B cell (primary cell): ENCODE measurements around the gene FSIP1. TPM values are rescaled to one million over a fixed set of nuclear protein-coding genes. Genes with fewer than 3 reads are reported as not detected.

ENCODE experiments used
- ATAC-seq: fragments of 200-7000 bp; cut with Tn5 transposase; one replicate; pipeline ENCODE4 v1.10.0; 2021; ENCODE audit warnings: low read depth, mild to moderate bottlenecking, moderate number of reproducible peaks, moderate library complexity
- CTCF ChIA-PET: fragments of 350-600 bp; sonication (Branson Sonifier 250); formaldehyde crosslinking; loops from one replicate; lab custom pipeline; 2021; ENCODE audit warnings: antibody characterized with exemption, inconsistent platforms; lab: Charles Lee
- POLR2A ChIA-PET: fragments of 350-600 bp; sonication (Branson Sonifier 250); formaldehyde crosslinking; loops from one replicate; lab custom pipeline; 2021; ENCODE audit warnings: antibody characterized with exemption; lab: Charles Lee
- DNase-seq: peaks from one replicate; pipeline ENCODE4 v3.0.0; 2013
- H2AFZ ChIP-seq: 2 replicates; pipeline ENCODE4 v1.6.1; 2012; ENCODE audit warnings: mild to moderate bottlenecking, low read depth, low read length; ENCODE audit not compliant: insufficient read depth, poor library complexity, severe bottlenecking
- H3K27ac ChIP-seq, 2 donors: 1 replicate in 1 of 2; 2 replicates in 1 of 2; pipeline ENCODE4 v1.5.1; 2012 to 2013; ENCODE audit warnings: low read length in 2 of 2, mild to moderate bottlenecking in 2 of 2, moderate library complexity in 1 of 2
- H3K27me3 ChIP-seq, 4 experiments: fragments of 200-600 bp in 1 of 4; sonication (generic) in 1 of 4; replicated peaks in 1 of 4; 1 replicate in 2 of 4; 2 replicates in 2 of 4; pipeline versions ENCODE4 v1.6.1 to v1.7.0; 2013 to 2016; ENCODE audit warnings: low read length in 3 of 4, mild to moderate bottlenecking in 2 of 4, mixed read lengths in 1 of 4, moderate library complexity in 1 of 4; ENCODE audit not compliant: insufficient read depth in 4 of 4, control insufficient read depth in 3 of 4; ENCODE audit errors: control extremely low read depth in 1 of 4
- H3K36me3 ChIP-seq, 2 experiments: replicated peaks in 1 of 2; 1 replicate in 1 of 2; 2 replicates in 1 of 2; pipeline versions ENCODE4 v1.6.1 to v1.7.1; 2013; ENCODE audit warnings: low read length in 1 of 2; ENCODE audit not compliant: insufficient read depth in 2 of 2, control insufficient read depth in 1 of 2; ENCODE audit errors: control extremely low read depth in 1 of 2, extremely low read depth in 1 of 2
- H3K4me1 ChIP-seq, 2 donors: fragments of 200-600 bp in 1 of 2; sonication (generic) in 1 of 2; 1 replicate in 1 of 2; 2 replicates in 1 of 2; pipeline versions ENCODE4 v1.5.1 to v1.6.1; 2013 to 2017; ENCODE audit warnings: low read length in 2 of 2; ENCODE audit not compliant: control insufficient read depth in 2 of 2, insufficient read depth in 2 of 2
- H3K4me2 ChIP-seq: replicated peaks from 2 replicates; pipeline ENCODE3; 2012; ENCODE audit warnings: mild to moderate bottlenecking, low read depth, low read length; ENCODE audit not compliant: poor library complexity, severe bottlenecking
- H3K4me3 ChIP-seq, 5 experiments: fragments of 200-600 bp in 1 of 5; sonication (generic) in 1 of 5; 1 replicate in 3 of 5; 2 replicates in 2 of 5; pipeline versions ENCODE4 v1.5.1 to v1.7.0; 2011 to 2016; ENCODE audit warnings: low read length in 4 of 5, mild to moderate bottlenecking in 4 of 5, low read depth in 2 of 5, control low read depth in 1 of 5, moderate library complexity in 1 of 5; ENCODE audit not compliant: insufficient read depth in 1 of 5; ENCODE audit errors: control extremely low read depth in 1 of 5, extremely low read depth in 1 of 5
- H3K79me2 ChIP-seq: fragments of 200-600 bp; sonication (generic); one replicate; pipeline ENCODE4 v1.6.0; 2016; ENCODE audit warnings: low read length; ENCODE audit not compliant: control insufficient read depth, insufficient read depth
- H3K9ac ChIP-seq: fragments of 200-600 bp; sonication (generic); 2 replicates; pipeline ENCODE4 v1.6.1; 2017; ENCODE audit warnings: mild to moderate bottlenecking, low read length, moderate library complexity
- H3K9me3 ChIP-seq, 3 donors: one replicate each; pipeline versions ENCODE4 v1.6.1 to v1.7.1; 2013; ENCODE audit warnings: low read length in 2 of 3; ENCODE audit not compliant: control insufficient read depth in 2 of 3, insufficient read depth in 1 of 3; ENCODE audit errors: control extremely low read depth in 1 of 3
- H4K20me1 ChIP-seq: 2 replicates; pipeline ENCODE4 v1.6.0; 2012; ENCODE audit warnings: mild to moderate bottlenecking, low read length; ENCODE audit not compliant: insufficient read depth, control insufficient read depth, poor library complexity, severe bottlenecking
- H3K27ac Mint-ChIP-seq: one replicate; pipeline ENCODE4 v1.8.0; 2021; ENCODE audit warnings: mixed read lengths
- H3K27me3 Mint-ChIP-seq: one replicate; pipeline ENCODE4 v1.8.0; 2021; ENCODE audit warnings: mixed read lengths
- H3K4me1 Mint-ChIP-seq: one replicate; pipeline ENCODE4 v1.8.0; 2021; ENCODE audit warnings: mixed read lengths
- H3K4me3 Mint-ChIP-seq: one replicate; pipeline ENCODE4 v1.8.0; 2021; ENCODE audit warnings: mixed read lengths
- H3K9me3 Mint-ChIP-seq: one replicate; pipeline ENCODE4 v1.8.0; 2022; ENCODE audit warnings: mixed read lengths; ENCODE audit not compliant: insufficient read depth
- EZH2 ChIP-seq: IDR thresholded peaks from 2 replicates; pipeline ENCODE4 v1.6.1; 2012; ENCODE audit warnings: borderline replicate concordance, low read depth, mild to moderate bottlenecking, moderate library complexity, low read length; ENCODE audit not compliant: insufficient read depth, poor library complexity, severe bottlenecking
- WGBS: methylation state at CpG from one replicate; pipeline ENCODE4 v1.1.5; 2013; ENCODE audit warnings: missing lambda C conversion rate; ENCODE audit not compliant: insufficient coverage; 5-methylcytosine and 5-hydroxymethylcytosine counted together
- intact Hi-C: fragments of 100-400 bp; cut with micrococcal nuclease; formaldehyde crosslinking; loops from one replicate; pipeline ENCODE4 v1.10.0; 2022
- polyA plus RNA-seq: library from polyadenylated mRNA; depleted of rRNA; stranded (reverse); fragments of >200 nt; gene quantifications from 2 replicates; pipeline ENCODE4 v1.2.3, GENCODE V29; 2012
- total RNA-seq, 2 donors: library from RNA; stranded (reverse); fragments of 120-200 nt in 1 of 2; gene quantifications; 1 replicate in 1 of 2; 2 replicates in 1 of 2; pipeline versions ENCODE4 v1.2.3 to v1.2.4, GENCODE V29; 2013 to 2022
- TF ChIP-seq, protein P1 (sequence below): fragments of 200-600 bp; IDR thresholded peaks from one replicate; pipeline ENCODE4 v1.8.0; 2022; ENCODE audit warnings: antibody characterized with exemption, mild to moderate bottlenecking

Gene FSIP1
- total and polyA plus RNA-seq, 2 donors (not counting 1 experiment from before 2014, with no cell fraction given) = 0.19 to 0.49 TPM

DNA sequence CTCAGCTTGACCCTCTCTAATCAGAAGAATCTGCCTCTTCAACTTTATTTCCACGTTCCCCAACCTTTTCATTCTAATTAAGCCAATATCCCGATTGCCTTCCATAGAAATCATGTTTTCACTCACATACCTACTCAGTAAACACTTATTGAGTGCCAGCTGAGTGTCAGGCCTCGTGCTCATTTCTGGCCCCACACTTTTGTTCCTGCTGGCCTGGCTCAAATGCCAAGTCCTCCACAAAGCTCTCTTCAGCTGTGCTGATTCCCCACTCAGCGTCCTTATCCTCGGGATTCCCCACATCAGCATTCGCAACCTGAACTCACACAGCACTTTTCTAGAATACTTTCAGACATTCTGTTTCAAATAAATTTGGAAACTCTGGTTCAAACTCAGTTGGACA lies 132.9 kb downstream of the FSIP1 start:
- CTCF ChIA-PET = no interaction called here
- no peak overlapping the region for H3K27ac Mint-ChIP-seq

DNA sequence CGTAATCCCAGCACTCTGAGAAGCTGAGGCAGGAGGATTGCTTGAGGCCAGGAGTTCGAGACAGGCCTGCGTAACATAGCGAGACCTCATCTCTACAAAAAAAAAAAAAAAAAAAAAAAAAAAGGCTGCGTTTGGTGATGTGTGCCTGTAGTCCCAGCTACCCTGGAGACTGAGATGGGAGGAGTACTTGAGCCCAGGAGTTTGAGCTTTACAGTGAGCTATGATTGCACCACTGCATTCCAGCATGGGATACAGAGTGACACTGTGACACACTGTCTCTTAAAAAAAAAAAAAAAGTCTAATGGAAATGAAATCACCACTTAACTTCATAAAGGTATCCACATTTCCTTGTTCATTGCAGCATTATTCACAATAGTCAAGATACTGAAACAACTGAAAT lies 136.2 kb downstream of the FSIP1 start:
- Mint-ChIP-seq H3K9me3 (no peaks in the 10 kb centered on the region), H3K27me3 (peaks cover 5% of the 10 kb centered on the region), H3K4me1 (no peaks in the 10 kb centered on the region), H3K27ac (no peak overlapping the region), H3K4me3 (no peak overlapping the region)
- WGBS = no CpG with 5 or more reads among the region's 5 CpGs
- CTCF ChIA-PET = no interaction called here
- DNase-seq (no peak), ATAC-seq (no peak)
- H3K27me3 ChIP-seq = no peaks in the 10 kb centered on the region
- H3K4me1 ChIP-seq = no peaks in the 10 kb centered on the region
- H2AFZ ChIP-seq = no peak overlapping the region
- intact Hi-C loops = no loop called here
- no peaks in the 10 kb centered on the region for H4K20me1 ChIP-seq
- no peak overlapping the region for H3K27ac ChIP-seq
- H3K79me2 ChIP-seq = no peaks in the 10 kb centered on the region
- POLR2A ChIA-PET = no interaction called here
- no peak overlapping the region for H3K9ac ChIP-seq
- H3K4me3 ChIP-seq = no peak overlapping the region
- H3K9me3 ChIP-seq = no peaks in the 10 kb centered on the region
- no peak overlapping the region for H3K4me2 ChIP-seq
- TF ChIP-seq EZH2 = no peak
- TF ChIP-seq, protein P1, sequence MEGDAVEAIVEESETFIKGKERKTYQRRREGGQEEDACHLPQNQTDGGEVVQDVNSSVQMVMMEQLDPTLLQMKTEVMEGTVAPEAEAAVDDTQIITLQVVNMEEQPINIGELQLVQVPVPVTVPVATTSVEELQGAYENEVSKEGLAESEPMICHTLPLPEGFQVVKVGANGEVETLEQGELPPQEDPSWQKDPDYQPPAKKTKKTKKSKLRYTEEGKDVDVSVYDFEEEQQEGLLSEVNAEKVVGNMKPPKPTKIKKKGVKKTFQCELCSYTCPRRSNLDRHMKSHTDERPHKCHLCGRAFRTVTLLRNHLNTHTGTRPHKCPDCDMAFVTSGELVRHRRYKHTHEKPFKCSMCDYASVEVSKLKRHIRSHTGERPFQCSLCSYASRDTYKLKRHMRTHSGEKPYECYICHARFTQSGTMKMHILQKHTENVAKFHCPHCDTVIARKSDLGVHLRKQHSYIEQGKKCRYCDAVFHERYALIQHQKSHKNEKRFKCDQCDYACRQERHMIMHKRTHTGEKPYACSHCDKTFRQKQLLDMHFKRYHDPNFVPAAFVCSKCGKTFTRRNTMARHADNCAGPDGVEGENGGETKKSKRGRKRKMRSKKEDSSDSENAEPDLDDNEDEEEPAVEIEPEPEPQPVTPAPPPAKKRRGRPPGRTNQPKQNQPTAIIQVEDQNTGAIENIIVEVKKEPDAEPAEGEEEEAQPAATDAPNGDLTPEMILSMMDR = no peak
- no peaks in the 10 kb centered on the region for H3K36me3 ChIP-seq

More for the DNA sequence above, 132.9 kb downstream of the FSIP1 start:
- H3K9me3 ChIP-seq = no peaks in the 10 kb centered on the region
- H3K27ac ChIP-seq = no peak overlapping the region
- H2AFZ ChIP-seq = no peak overlapping the region
- H3K9ac ChIP-seq = no peak overlapping the region
- no peak overlapping the region for H3K4me2 ChIP-seq
- Mint-ChIP-seq H3K9me3 (no peaks in the 10 kb centered on the region), H3K27me3 (peaks cover 7% of the 10 kb centered on the region), H3K4me3 (no peak overlapping the region), H3K4me1 (no peaks in the 10 kb centered on the region)
- DNase-seq (no peak), ATAC-seq (no peak)
- no peaks in the 10 kb centered on the region for H3K79me2 ChIP-seq
- H3K36me3 ChIP-seq = no peaks in the 10 kb centered on the region
- intact Hi-C loops = no loop called here
- WGBS = 88% methylated on average over 4 of the region's 6 CpGs
- no peaks in the 10 kb centered on the region for H4K20me1 ChIP-seq
- H3K4me3 ChIP-seq = no peak overlapping the region
- POLR2A ChIA-PET = no interaction called here
- H3K4me1 ChIP-seq = no peaks in the 10 kb centered on the region
- H3K27me3 ChIP-seq = no peaks in the 10 kb centered on the region
- TF ChIP-seq, protein P1 = no peak
- no peak for TF ChIP-seq EZH2
